Keratinocyte (primary cell): ENCODE results near the gene RGMA. TPM values are rescaled to one million over a fixed set of nuclear protein-coding genes. Genes with fewer than 3 reads are reported as not detected.

ENCODE experiments used
- DNase-seq: peaks from one replicate; pipeline ENCODE4 v3.0.0-alpha.2; 2011; ENCODE audit warnings: low read depth, missing footprints, low spot score
- FAIRE-seq: peaks from 2 replicates; lab custom pipeline; 2011; peaks lifted over from hg19 to GRCh38; lab: Jason Lieb, UNC
- H2AFZ ChIP-seq: 2 replicates; pipeline ENCODE4 v1.6.0; 2012; ENCODE audit warnings: low read length, control low read depth, inconsistent platforms; ENCODE audit not compliant: control insufficient read depth
- H3K27ac ChIP-seq: 2 replicates; pipeline ENCODE4 v1.5.1; 2011; ENCODE audit warnings: low read length; ENCODE audit not compliant: control insufficient read depth, insufficient read depth
- H3K27me3 ChIP-seq: 3 replicates; pipeline ENCODE4 v1.6.0; 2011; ENCODE audit warnings: low read length; ENCODE audit not compliant: control insufficient read depth, insufficient read depth; ENCODE audit errors: extremely low read depth
- H3K36me3 ChIP-seq, 2 experiments: 2 replicates in 1 of 2; 3 replicates in 1 of 2; pipeline ENCODE4 v1.5.1; 2011; ENCODE audit warnings: low read length in 2 of 2, mild to moderate bottlenecking in 1 of 2; ENCODE audit not compliant: control insufficient read depth in 2 of 2, insufficient read depth in 2 of 2; ENCODE audit errors: extremely low read depth in 1 of 2
- H3K4me1 ChIP-seq: 3 replicates; pipeline ENCODE4 v1.5.1; 2011; ENCODE audit warnings: low read length; ENCODE audit not compliant: control insufficient read depth, insufficient read depth; ENCODE audit errors: extremely low read depth
- H3K4me2 ChIP-seq: 3 replicates; pipeline ENCODE4 v1.6.0; 2011; ENCODE audit warnings: low read depth, low read length; ENCODE audit not compliant: control insufficient read depth, insufficient read depth; ENCODE audit errors: extremely low read depth
- H3K4me3 ChIP-seq, 3 experiments: fragments of 200-600 bp in 1 of 3; sonication (generic) in 1 of 3; 2 replicates in 2 of 3; 3 replicates in 1 of 3; pipeline ENCODE4 v1.5.1; 2011 to 2016; ENCODE audit warnings: low read length in 3 of 3, mild to moderate bottlenecking in 3 of 3, control low read depth in 2 of 3, inconsistent platforms in 1 of 3, low read depth in 1 of 3, mixed read lengths in 1 of 3, mixed run types in 1 of 3, moderate library complexity in 1 of 3; ENCODE audit not compliant: control insufficient read depth in 2 of 3, insufficient read depth in 2 of 3; ENCODE audit errors: extremely low read depth in 1 of 3
- H3K79me2 ChIP-seq: 2 replicates; pipeline ENCODE4 v1.6.0; 2012; ENCODE audit warnings: low read length; ENCODE audit not compliant: control insufficient read depth, insufficient read depth
- H3K9ac ChIP-seq: 3 replicates; pipeline ENCODE4 v1.6.0; 2011; ENCODE audit warnings: low read length; ENCODE audit not compliant: control insufficient read depth, insufficient read depth; ENCODE audit errors: extremely low read depth
- H3K9me1 ChIP-seq: 3 replicates; pipeline ENCODE4 v1.6.0; 2011; ENCODE audit warnings: low read length; ENCODE audit not compliant: control insufficient read depth, insufficient read depth; ENCODE audit errors: extremely low read depth
- H3K9me3 ChIP-seq: 2 replicates; pipeline ENCODE4 v1.5.1; 2012; ENCODE audit warnings: low read depth, low read length; ENCODE audit not compliant: control insufficient read depth
- H4K20me1 ChIP-seq: 3 replicates; pipeline ENCODE4 v1.6.0; 2011; ENCODE audit warnings: low read length; ENCODE audit not compliant: control insufficient read depth, insufficient read depth; ENCODE audit errors: extremely low read depth
- CTCF ChIP-seq, 3 experiments: IDR thresholded peaks in 1 of 3; conservative IDR thresholded peaks in 1 of 3; optimal IDR thresholded peaks in 1 of 3; 2 replicates in 2 of 3; 3 replicates in 1 of 3; pipeline versions ENCODE3 to v1.5.1; 2011; ENCODE audit warnings: low read length in 3 of 3, mild to moderate bottlenecking in 3 of 3, moderate library complexity in 2 of 3, control low read depth in 1 of 3, inconsistent platforms in 1 of 3; ENCODE audit not compliant: insufficient read depth in 2 of 3; ENCODE audit errors: extremely low read depth in 1 of 3
- EZH2 ChIP-seq: IDR thresholded peaks from one replicate; pipeline ENCODE4 v1.6.1; 2012; ENCODE audit warnings: inconsistent platforms, mild to moderate bottlenecking, low read length, moderate library complexity
- dilution Hi-C: fragments of 300-500 bp; cut with MboI; formaldehyde crosslinking; loops from one replicate; pipeline ENCODE4 v1.7.0; 2020; ENCODE audit warnings: low sequenced_read_pairs; ENCODE audit not compliant: extremely low pct_ligation_motif_present
- polyA plus RNA-seq, 5 experiments: library from polyadenylated mRNA; depleted of rRNA in 3 of 5; stranded (reverse) in 3 of 5; stranded (forward) in 1 of 5; unstranded in 1 of 5; fragments of >200 nt; gene quantifications; 1 replicate in 1 of 5; 2 replicates in 3 of 5; 3 replicates in 1 of 5; pipeline versions ENCODE4 v1.2.1 to v1.2.3, GENCODE V29; 2011 to 2012; ENCODE audit warnings: missing spikeins in 2 of 5, low read depth in 1 of 5, low replicate concordance in 1 of 5

Gene RGMA
- polyA plus RNA-seq, 1 donor (not counting 4 experiments of a cell fraction or from before 2014, with no cell fraction given) = 0.18 TPM

- DNase-seq (no peak), FAIRE-seq (no peak)
- no peak overlapping the region for H2AFZ ChIP-seq
- H3K4me3 ChIP-seq = no peak overlapping the region
- no peak overlapping the region for H3K4me2 ChIP-seq
- no peak overlapping the region for H3K27ac ChIP-seq
- dilution Hi-C loops = no loop called here
- no peaks in the 10 kb centered on the region for H3K9me3 ChIP-seq
- H4K20me1 ChIP-seq = no peaks in the 10 kb centered on the region
- H3K79me2 ChIP-seq = peaks cover 4% of the 10 kb centered on the region
- no peaks in the 10 kb centered on the region for H3K27me3 ChIP-seq
- no peak overlapping the region for H3K9ac ChIP-seq
- H3K36me3 ChIP-seq = peaks cover 35 to 56% of the 10 kb centered on the region in 2 experiments
- no peaks in the 10 kb centered on the region for H3K4me1 ChIP-seq
- H3K9me1 ChIP-seq = no peaks in the 10 kb centered on the region
- no peak for TF ChIP-seq EZH2
- no peak for TF ChIP-seq CTCF (optimal IDR thresholded peaks at IDR 0.05 in 1 of 3, IDR thresholded peaks at IDR 0.05 in 1 of 3, conservative IDR thresholded peaks at IDR 0.05 in 1 of 3; ENCODE audit: extremely low read depth in 1 of 3, insufficient read depth in 2 of 3, low read length in 3 of 3)
Observed at GRCh38 chr15:92997821-92998220, 91.2 kb downstream of the RGMA start.

- peaks cover 18% of the 10 kb centered on the region for H3K79me2 ChIP-seq
- no peaks in the 10 kb centered on the region for H3K27me3 ChIP-seq
- FAIRE-seq (no peak), DNase-seq (no peak)
- no peaks in the 10 kb centered on the region for H3K9me1 ChIP-seq
- no peaks in the 10 kb centered on the region for H3K4me1 ChIP-seq
- dilution Hi-C loops = no loop called here
- H3K27ac ChIP-seq = no peak overlapping the region
- no peak overlapping the region for H3K9ac ChIP-seq
- H3K36me3 ChIP-seq = peaks cover 34 to 36% of the 10 kb centered on the region in 2 experiments
- H2AFZ ChIP-seq = no peak overlapping the region
- no peak overlapping the region for H3K4me3 ChIP-seq
- H4K20me1 ChIP-seq = no peaks in the 10 kb centered on the region
- TF ChIP-seq EZH2 (no peak), CTCF (optimal IDR thresholded peaks at IDR 0.05 in 1 of 3, IDR thresholded peaks at IDR 0.05 in 1 of 3, conservative IDR thresholded peaks at IDR 0.05 in 1 of 3; ENCODE audit: extremely low read depth in 1 of 3, insufficient read depth in 2 of 3, low read length in 3 of 3) (no peak)
- H3K9me3 ChIP-seq = no peaks in the 10 kb centered on the region
- no peak overlapping the region for H3K4me2 ChIP-seq
Observed at GRCh38 chr15:92992720-92993119, 96.3 kb downstream of the RGMA start.
